Colonic mucosa (tissue), 4 donors: Measurements from ENCODE around the gene RNF182. TPM values are rescaled to one million over a fixed set of nuclear protein-coding genes. Genes with fewer than 3 reads are reported as not detected.

ENCODE experiments used
- DNase-seq: peaks from one replicate; pipeline ENCODE4 v3.0.0-alpha.2; 2020
- H3K27ac ChIP-seq: fragments of 200-600 bp; one replicate; pipeline ENCODE4 v1.8.0; 2021
- H3K27me3 ChIP-seq: fragments of 200-600 bp; one replicate; pipeline ENCODE4 v1.8.0; 2021
- H3K36me3 ChIP-seq: fragments of 200-600 bp; one replicate; pipeline ENCODE4 v1.8.0; 2021
- H3K4me1 ChIP-seq: fragments of 200-600 bp; one replicate; pipeline ENCODE4 v1.8.0; 2021; ENCODE audit warnings: mild to moderate bottlenecking
- H3K4me3 ChIP-seq: fragments of 200-600 bp; one replicate; pipeline ENCODE4 v1.8.0; 2021
- H3K9ac ChIP-seq, 2 donors: one replicate each; pipeline ENCODE4 v1.7.0; 2013; ENCODE audit warnings: control low read depth in 2 of 2, low read depth in 2 of 2, low read length in 2 of 2
- H3K9me3 ChIP-seq: fragments of 200-600 bp; one replicate; pipeline ENCODE4 v1.8.0; 2021
- intact Hi-C: fragments of 100-400 bp; cut with DNase I; formaldehyde crosslinking; loops from one replicate; pipeline ENCODE4 v1.14.1; 2022
- total RNA-seq, 2 donors: library from RNA; stranded (reverse); fragmentation: NEBNext Ultra II Directional in 1 of 2; extraction: Animal tissue kit (Norgen Biotek cat#: 25700) in 1 of 2; gene quantifications; one replicate each; pipeline ENCODE4 v1.2.1, GENCODE V29; 2021
- TF ChIP-seq, protein P1 (sequence below): fragments of 200-600 bp; IDR thresholded peaks from one replicate; pipeline ENCODE4 v1.8.0; 2022; ENCODE audit warnings: antibody characterized with exemption, mild to moderate bottlenecking
- donor health status: healthy.
- donor health status: DM: no; HTN: no; CAD: no.
- donor health status: DM: no; HTN: no; CAD: no.

The RNF182 gene
- total RNA-seq, 2 donors from 2014 or later, result not detected

DNA sequence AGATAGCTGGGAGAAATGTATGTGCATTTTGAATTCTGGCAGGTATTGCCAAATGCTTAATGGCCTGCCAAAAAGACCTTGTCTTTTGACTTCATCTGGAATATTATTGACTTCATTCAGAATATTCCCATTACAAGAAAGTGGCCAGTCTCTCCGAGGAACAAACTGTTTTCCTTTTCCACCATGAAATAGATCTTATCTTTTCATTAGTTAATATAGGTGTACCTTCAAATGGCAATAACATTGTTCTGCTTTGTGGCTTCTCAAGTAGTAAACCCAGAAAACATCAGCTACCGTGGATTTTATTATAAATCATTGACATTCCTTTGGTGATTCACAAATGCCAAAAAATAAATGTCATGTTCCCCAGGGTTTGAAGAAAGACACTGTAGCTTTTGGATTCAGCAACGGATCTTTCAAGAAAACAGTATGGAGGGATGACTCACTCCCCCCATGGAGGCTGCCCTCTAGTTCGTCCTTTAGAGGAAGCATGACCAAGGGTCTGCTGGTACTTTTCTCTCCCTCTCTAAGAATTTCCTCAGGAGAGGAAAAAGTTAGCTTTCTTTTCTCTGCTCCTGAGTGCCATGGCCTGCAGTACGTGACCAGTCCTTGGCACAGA is 1.1 kb upstream of the RNF182 start:
- TF ChIP-seq, protein P1, sequence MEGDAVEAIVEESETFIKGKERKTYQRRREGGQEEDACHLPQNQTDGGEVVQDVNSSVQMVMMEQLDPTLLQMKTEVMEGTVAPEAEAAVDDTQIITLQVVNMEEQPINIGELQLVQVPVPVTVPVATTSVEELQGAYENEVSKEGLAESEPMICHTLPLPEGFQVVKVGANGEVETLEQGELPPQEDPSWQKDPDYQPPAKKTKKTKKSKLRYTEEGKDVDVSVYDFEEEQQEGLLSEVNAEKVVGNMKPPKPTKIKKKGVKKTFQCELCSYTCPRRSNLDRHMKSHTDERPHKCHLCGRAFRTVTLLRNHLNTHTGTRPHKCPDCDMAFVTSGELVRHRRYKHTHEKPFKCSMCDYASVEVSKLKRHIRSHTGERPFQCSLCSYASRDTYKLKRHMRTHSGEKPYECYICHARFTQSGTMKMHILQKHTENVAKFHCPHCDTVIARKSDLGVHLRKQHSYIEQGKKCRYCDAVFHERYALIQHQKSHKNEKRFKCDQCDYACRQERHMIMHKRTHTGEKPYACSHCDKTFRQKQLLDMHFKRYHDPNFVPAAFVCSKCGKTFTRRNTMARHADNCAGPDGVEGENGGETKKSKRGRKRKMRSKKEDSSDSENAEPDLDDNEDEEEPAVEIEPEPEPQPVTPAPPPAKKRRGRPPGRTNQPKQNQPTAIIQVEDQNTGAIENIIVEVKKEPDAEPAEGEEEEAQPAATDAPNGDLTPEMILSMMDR, result no peak
- Histone ChIP-seq H3K4me1 (peaks cover 5% of the 10 kb centered on the region), H3K4me3 (no peak overlapping the region), H3K27me3 (peaks cover 54% of the 10 kb centered on the region), H3K9ac (no peak overlapping the region), H3K27ac (no peak overlapping the region), H3K9me3 (no peaks in the 10 kb centered on the region), H3K36me3 (no peaks in the 10 kb centered on the region)
- intact Hi-C loops, result no loop called here
- DNase-seq, result no peak

DNA sequence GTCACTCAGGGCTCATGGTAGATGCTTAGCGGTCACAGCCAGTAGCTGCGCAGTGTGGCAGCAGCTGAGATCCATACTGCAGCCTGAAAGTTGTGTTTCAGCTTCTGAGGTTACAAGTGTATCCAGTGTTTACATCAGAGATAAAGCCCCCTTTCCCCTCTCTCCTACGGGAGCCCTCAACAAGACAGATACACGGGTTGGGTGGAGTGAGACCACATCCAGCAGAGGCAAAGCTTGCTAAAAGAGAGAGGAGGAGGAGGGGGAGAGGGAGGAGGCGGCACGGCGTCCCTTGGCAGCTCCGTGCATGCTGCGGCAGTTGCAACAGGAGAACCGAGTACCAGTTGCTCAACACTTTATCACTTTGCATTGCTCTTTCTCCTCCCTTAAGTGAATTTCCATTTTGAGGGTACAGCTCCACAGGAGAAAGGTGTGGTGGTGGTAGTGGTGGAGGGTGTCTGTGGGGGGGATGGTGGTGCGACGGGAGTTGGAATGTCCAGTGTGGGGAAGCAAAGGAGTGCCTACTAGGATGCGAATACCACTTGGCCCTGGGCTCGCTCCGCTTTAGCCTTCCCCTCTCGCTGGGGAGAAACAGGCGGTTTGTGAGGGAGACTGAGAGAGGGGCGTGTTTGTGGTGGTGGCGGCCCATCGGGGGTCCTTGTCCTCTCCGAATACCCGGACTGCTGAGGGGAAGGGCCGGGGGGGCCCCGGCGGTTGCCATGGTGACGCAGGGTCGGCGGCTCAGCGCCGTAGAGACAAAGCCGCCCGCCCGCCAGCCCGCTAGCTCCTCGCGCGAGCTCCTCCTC is 405 bp upstream of the RNF182 start:
- no peak for DNase-seq
- peaks cover 5% of the 10 kb centered on the region for H3K4me1 ChIP-seq

DNA sequence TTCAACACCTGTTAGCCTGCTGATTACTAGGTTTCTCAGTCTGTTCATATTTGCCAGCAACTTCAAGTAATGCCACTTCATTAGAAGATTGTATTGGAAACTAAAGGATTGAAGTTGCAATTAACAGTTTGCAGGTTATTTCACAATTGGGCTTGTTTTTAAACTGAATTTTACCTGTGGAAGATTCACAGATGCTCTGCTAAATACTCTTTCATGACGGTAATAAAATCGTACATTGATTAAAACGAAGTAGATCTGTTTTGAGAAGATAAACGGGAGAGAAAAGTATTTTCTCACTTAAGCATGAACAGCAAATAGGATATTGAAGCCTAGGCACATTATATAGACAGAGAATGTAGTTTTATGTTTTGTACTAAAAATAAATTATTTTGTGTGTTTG is 1.6 kb downstream of the RNF182 start:
- TF ChIP-seq, protein P1, result no peak
- intact Hi-C loops, result no loop called here
- Histone ChIP-seq H3K4me3 (no peak overlapping the region), H3K36me3 (no peaks in the 10 kb centered on the region), H3K9ac (no peak overlapping the region), H3K9me3 (no peaks in the 10 kb centered on the region), H3K4me1 (peaks cover 5% of the 10 kb centered on the region), H3K27ac (no peak overlapping the region), H3K27me3 (peaks cover 47% of the 10 kb centered on the region)
- DNase-seq, result no peak

More for the DNA sequence above, 405 bp upstream of the RNF182 start:
- H3K27ac ChIP-seq, result no peak overlapping the region
- TF ChIP-seq, protein P1, result no peak
- H3K4me3 ChIP-seq, result peak overlapping the region; percentile 30
- no peaks in the 10 kb centered on the region for H3K9me3 ChIP-seq
- no peaks in the 10 kb centered on the region for H3K36me3 ChIP-seq
- peaks cover 54% of the 10 kb centered on the region for H3K27me3 ChIP-seq
- intact Hi-C loops, result no loop called here
- H3K9ac ChIP-seq, result no peak overlapping the region

DNA sequence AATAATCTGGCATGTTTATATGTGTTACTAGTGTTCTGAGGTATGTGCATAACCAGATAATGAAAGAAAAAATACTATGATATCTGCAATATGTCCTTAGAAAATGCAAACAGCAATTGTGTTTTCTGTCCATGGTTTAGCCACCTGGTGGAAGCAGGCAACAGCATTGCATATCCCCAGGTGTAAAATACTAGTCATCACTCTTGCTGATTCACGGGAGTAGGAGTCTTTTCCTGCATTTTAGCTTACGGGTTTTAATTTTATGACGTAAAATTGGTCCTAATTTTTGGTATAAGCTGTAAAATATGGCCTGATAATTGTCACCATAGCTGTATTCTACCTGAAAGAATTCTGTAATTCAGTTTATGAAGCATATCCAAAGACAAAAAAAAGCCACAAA is 2.5 kb downstream of the RNF182 start:
- H3K9me3 ChIP-seq, result no peaks in the 10 kb centered on the region
- H3K27ac ChIP-seq, result no peak overlapping the region
- no peaks in the 10 kb centered on the region for H3K36me3 ChIP-seq
- no peak for DNase-seq
- TF ChIP-seq, protein P1, result no peak
- intact Hi-C loops, result no loop called here
- H3K27me3 ChIP-seq, result peaks cover 41% of the 10 kb centered on the region
- H3K9ac ChIP-seq, result no peak overlapping the region
- H3K4me3 ChIP-seq, result no peak overlapping the region
- H3K4me1 ChIP-seq, result peaks cover 5% of the 10 kb centered on the region

DNA sequence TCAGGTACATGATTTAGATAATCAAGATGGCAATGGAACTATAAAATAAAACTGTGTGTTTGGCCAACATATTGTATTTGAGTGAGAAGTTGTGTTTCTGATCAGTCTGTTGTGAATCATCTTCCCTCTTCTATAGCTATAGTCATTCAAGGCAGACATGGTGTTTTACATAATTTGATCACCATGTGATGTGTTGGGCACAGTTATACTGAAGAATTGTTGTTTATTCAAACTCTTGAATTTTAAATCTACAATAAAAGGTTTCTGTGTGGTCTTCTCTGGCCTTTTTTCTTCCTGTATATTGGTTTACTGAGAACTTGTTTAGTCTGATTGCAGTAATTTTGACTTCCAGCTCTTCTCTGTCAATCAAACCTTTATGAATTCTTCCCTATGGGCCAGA is 4.4 kb downstream of the RNF182 start:
- no peak for DNase-seq
- Histone ChIP-seq H3K9ac (no peak overlapping the region), H3K4me1 (peaks cover 5% of the 10 kb centered on the region), H3K36me3 (no peaks in the 10 kb centered on the region), H3K27me3 (peaks cover 36% of the 10 kb centered on the region), H3K4me3 (no peak overlapping the region), H3K9me3 (no peaks in the 10 kb centered on the region), H3K27ac (no peak overlapping the region)
- intact Hi-C loops, result no loop called here
- TF ChIP-seq, protein P1, result no peak
